A673 (cell line): ENCODE data around the gene RNF10.

Source experiments
- EZH2 ChIP-seq: fragments of 200-600 bp; sonication (generic); IDR thresholded peaks from 2 replicates; pipeline ENCODE4 v1.6.1; 2017; ENCODE audit warnings: borderline replicate concordance, low read depth, mild to moderate bottlenecking, mixed read lengths, antibody characterized with exemption, low read length; ENCODE audit not compliant: poor library complexity, severe bottlenecking
- TF ChIP-seq, protein P1 (sequence below): fragments of 300-800, 200-600 bp; sonication (generic); conservative IDR thresholded peaks from 2 replicates; pipeline ENCODE4 v1.5.1; 2017; ENCODE audit warnings: low read depth, mild to moderate bottlenecking, antibody characterized with exemption, low read length, moderate library complexity, mixed read lengths

- TF ChIP-seq, protein P1, sequence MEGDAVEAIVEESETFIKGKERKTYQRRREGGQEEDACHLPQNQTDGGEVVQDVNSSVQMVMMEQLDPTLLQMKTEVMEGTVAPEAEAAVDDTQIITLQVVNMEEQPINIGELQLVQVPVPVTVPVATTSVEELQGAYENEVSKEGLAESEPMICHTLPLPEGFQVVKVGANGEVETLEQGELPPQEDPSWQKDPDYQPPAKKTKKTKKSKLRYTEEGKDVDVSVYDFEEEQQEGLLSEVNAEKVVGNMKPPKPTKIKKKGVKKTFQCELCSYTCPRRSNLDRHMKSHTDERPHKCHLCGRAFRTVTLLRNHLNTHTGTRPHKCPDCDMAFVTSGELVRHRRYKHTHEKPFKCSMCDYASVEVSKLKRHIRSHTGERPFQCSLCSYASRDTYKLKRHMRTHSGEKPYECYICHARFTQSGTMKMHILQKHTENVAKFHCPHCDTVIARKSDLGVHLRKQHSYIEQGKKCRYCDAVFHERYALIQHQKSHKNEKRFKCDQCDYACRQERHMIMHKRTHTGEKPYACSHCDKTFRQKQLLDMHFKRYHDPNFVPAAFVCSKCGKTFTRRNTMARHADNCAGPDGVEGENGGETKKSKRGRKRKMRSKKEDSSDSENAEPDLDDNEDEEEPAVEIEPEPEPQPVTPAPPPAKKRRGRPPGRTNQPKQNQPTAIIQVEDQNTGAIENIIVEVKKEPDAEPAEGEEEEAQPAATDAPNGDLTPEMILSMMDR: no peak
- TF ChIP-seq EZH2: no peak
Observed at GRCh38 chr12:120586860-120587259, 52.7 kb downstream of the RNF10 start.
